IPS-18a (cell line): ENCODE data around the gene ZNF846.

Experiments
- H3K27ac ChIP-seq: one replicate; pipeline ENCODE4 v1.5.1; 2013; ENCODE audit warnings: low read length
- H3K27me3 ChIP-seq: one replicate; pipeline ENCODE4 v1.6.1; 2013; ENCODE audit warnings: mild to moderate bottlenecking, low read length; ENCODE audit not compliant: control insufficient read depth, insufficient read depth
- H3K36me3 ChIP-seq: one replicate; pipeline ENCODE4 v1.6.1; 2013; ENCODE audit warnings: low read depth, low read length; ENCODE audit not compliant: control insufficient read depth
- H3K4me1 ChIP-seq: one replicate; pipeline ENCODE4 v1.6.1; 2013; ENCODE audit warnings: low read depth, low read length; ENCODE audit not compliant: control insufficient read depth
- H3K4me3 ChIP-seq: one replicate; pipeline ENCODE4 v1.5.1; 2013; ENCODE audit warnings: low read length
- H3K9ac ChIP-seq: one replicate; pipeline ENCODE4 v1.6.1; 2013; ENCODE audit warnings: mild to moderate bottlenecking, low read length, moderate library complexity
- H3K9me3 ChIP-seq: one replicate; pipeline ENCODE4 v1.6.1; 2013; ENCODE audit warnings: low read depth, low read length; ENCODE audit not compliant: control insufficient read depth

Gene ZNF846

DNA sequence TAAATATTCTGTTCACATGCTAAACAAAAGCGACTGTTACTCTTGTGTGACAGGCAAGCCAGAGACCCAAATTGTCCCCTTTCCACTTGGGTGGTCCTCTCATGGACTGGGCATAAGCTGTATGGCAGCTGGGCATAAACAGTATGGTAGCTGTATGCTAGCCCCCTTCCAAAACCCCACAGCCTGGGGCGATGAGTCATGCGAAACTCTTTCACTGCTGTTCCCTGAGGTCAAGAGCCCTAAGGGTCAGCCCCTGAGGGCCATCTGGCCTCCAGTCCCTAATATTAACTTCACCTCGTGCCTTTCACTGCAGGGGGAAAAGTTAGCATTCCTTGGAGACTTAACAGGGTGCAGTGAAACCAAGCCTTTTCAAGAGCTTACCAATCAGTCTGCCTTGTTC lies 48.0 kb downstream of the ZNF846 start:
- Histone ChIP-seq H3K9me3 (no peaks in the 10 kb centered on the region), H3K4me1 (peaks cover 10% of the 10 kb centered on the region), H3K4me3 (no peak overlapping the region), H3K27ac (no peak overlapping the region), H3K9ac (no peak overlapping the region), H3K36me3 (no peaks in the 10 kb centered on the region), H3K27me3 (no peaks in the 10 kb centered on the region)

DNA sequence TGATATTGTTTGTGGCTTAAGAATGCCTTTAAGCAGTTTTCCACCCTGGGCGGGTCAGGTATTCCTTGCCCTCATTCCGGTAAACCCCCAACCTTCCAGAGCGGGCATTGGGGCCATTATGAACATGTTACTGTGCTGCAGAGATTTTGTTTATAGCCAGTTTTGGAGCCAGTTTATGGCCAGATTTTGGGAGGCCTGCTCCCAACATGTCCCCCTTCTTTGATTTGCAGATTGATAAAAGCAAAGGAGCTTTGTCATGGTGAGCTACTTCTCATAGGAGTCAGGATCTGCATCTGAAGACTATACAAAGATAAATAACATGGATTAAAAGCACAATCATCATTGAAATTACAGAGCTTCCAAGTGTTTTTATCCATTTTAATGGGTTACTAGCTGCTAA lies 56.7 kb downstream of the ZNF846 start:
- H3K9me3 ChIP-seq, result no peaks in the 10 kb centered on the region
- no peaks in the 10 kb centered on the region for H3K27me3 ChIP-seq
- H3K4me1 ChIP-seq, result no peaks in the 10 kb centered on the region
- H3K4me3 ChIP-seq, result no peak overlapping the region
- no peak overlapping the region for H3K9ac ChIP-seq
- no peak overlapping the region for H3K27ac ChIP-seq
- no peaks in the 10 kb centered on the region for H3K36me3 ChIP-seq

DNA sequence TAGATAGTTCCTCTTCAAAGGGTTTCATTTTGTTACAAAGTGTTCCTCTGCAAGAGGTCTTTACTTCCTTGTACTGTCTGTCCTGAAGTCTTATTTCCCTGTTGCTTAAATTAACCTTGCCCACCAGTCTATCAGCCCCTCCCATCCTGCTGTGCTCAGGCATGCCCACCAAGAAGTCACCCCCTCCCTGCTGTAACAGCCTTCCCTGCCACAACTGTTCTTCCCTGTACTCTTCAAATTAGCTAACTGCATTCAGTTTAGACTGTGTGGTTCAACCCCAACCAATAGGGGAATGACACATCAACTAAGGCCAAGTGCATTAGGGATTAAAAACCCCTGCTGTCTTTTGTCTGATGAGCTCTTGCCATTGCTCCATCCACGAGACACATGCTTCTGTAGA lies 59.2 kb downstream of the ZNF846 start:
- Histone ChIP-seq H3K4me3 (no peak overlapping the region), H3K36me3 (no peaks in the 10 kb centered on the region), H3K27ac (no peak overlapping the region), H3K4me1 (no peaks in the 10 kb centered on the region), H3K9ac (no peak overlapping the region), H3K27me3 (no peaks in the 10 kb centered on the region), H3K9me3 (no peaks in the 10 kb centered on the region)

DNA sequence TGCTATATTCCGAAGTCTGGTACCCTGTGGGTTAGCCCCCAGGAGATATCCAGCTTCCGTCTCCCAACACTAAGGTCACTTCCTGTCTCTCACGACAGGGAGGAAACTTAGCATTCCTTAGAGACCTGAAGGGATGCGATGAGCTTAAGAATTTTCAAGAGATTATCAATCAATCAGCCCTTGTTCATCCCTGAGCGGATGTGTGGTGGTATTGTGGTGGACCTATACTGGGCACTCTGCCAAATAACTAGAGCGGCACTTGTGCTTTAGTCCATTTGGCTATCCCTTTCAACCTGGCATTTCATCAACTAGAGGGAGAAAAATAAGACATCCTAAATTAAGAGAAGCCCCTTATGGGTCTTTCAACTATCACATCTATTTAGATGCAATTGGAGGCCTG lies 62.7 kb downstream of the ZNF846 start:
- H3K36me3 ChIP-seq, result no peaks in the 10 kb centered on the region
- no peak overlapping the region for H3K27ac ChIP-seq
- no peak overlapping the region for H3K9ac ChIP-seq
- H3K4me1 ChIP-seq, result no peaks in the 10 kb centered on the region
- H3K4me3 ChIP-seq, result no peak overlapping the region
- no peaks in the 10 kb centered on the region for H3K27me3 ChIP-seq
- no peaks in the 10 kb centered on the region for H3K9me3 ChIP-seq

DNA sequence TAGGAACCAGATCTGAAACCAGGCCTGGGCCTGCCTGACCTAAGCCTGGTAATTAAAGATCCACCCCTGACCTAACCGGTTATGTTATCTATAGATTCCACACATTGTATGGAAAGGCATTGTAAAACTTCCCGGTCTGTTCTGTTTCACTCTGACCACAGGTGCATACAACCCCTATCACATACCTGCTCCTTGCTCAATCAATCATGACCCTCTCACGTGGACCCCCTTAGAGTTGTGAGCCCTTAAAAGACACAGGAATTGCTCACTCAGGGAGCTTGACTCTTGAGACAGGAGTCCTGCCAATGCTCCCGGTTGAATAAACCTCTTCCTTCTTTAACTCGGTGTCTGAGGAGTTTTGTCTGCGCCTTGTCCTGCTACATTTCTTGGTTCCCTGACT lies 66.4 kb downstream of the ZNF846 start:
- H3K4me3 ChIP-seq, result no peak overlapping the region
- no peaks in the 10 kb centered on the region for H3K4me1 ChIP-seq
- no peaks in the 10 kb centered on the region for H3K9me3 ChIP-seq

More for the DNA sequence above, 66.4 kb downstream of the ZNF846 start:
- no peaks in the 10 kb centered on the region for H3K36me3 ChIP-seq
- no peak overlapping the region for H3K27ac ChIP-seq
- H3K27me3 ChIP-seq, result no peaks in the 10 kb centered on the region
- no peak overlapping the region for H3K9ac ChIP-seq
